DMS53 treated with DMSO at 0.1 percent for 48 hours (cell line): ENCODE results near the gene YOD1.
A peak's percentile ranks its signal among the peaks of the same experiment; 100 is the strongest.

Source experiments
- DNase-seq: peaks from one replicate; lab custom pipeline; 2025; ENCODE audit not compliant: unreplicated experiment; lab: John Stamatoyannopoulos, UW

The YOD1 gene

DNA sequence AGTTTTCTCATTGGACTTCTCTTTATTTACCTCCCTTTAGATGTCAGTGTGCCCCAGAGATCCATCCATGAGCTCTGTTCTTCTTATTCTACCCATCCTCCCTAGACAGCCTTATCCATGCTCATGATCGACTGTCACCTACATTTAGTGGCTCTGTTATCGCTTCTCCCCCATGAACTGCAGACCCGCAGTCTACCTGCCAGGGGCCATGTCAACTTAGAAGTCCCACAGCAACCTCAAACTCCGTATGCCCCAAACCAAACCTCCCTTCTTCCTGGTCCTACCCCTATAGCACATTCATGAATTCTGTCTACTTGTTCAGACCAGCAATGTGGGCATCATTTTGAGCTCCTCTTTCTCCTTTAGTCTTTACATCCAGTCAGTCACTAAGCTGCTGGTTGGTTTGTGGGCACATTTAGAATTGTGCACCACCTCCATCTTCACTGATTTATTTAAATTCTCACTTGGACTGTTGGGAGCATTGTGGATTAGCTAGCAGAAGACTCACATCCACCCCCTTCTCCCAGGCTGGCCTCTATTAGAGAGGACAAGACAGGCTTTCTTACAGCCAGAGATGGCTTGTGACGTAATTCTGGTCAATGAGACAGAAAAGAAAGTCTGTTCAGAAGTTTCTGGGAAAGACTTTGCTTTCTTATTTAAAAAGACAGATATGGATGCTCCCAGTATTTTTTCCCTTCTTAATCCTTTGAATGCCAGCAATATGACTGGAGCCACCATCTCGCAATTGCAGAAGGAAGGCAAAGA, 37.5 kb downstream of the YOD1 start:
- no peak for DNase-seq

GRCh38 chr1:207010726-207011125, 40.3 kb downstream of the YOD1 start:
- DNase-seq: no peak

DNA sequence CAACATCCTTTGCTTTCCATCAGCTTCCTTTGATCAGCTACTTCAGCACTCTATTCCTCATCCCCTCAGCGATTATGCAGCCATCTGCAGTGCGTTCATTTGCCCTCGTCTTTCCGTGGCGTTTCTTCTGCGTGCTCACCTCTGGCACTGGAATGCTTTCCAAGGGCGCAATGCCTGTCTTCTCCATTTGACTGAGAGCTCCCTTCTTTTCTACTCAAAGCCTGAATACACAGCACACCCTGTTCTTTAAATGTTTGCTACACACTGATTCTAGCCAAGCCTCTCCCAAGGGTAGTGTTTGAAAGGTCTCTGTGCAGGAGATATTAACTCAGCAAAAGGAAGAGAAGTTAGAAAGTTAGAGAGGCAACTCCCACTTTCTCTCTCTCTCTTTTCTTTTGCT, 41.1 kb downstream of the YOD1 start:
- DNase-seq: no peak

DNA sequence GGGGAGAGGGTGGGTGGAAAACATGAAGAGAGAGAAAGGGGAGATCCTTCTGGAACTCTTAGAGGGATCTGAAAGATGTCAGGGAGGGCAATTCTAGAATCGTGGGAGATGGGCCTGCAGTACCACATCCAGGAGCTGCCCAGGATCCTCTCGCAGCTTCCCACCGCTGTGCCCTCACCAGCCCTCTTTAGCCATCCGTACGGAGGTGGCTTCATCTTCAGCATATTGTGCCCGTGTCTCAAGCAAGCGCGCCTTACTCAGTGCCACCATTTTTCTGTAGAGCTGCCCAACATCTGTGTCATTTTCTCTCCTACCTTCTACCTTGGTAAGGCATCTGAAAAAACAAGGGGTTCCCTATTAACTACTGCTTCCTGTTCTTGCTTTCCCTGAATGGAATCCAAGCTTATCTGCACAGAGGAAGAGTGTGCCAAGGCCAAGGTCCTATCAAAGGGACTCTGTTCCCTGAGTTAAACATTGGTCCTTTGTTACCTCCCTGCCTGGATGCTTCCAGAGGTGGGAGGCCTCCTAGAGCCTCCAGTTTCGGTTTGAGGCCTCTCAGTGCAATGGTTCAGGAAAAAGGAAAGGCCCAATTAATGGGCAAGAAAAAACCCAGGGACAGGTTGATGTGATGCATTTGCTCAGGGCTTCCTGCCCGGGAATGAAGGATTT, 41.7 kb downstream of the YOD1 start:
- DNase-seq: no peak

GRCh38 chr1:207007352-207008033, 43.5 kb downstream of the YOD1 start:
- no peak for DNase-seq

- no peak for DNase-seq
These were observed 44.1 kb downstream of the YOD1 start for GRCh38 chr1:207006914-207007313.

- DNase-seq: no peak
These were observed 44.9 kb downstream of the YOD1 start for GRCh38 chr1:207006083-207006482.

DNA sequence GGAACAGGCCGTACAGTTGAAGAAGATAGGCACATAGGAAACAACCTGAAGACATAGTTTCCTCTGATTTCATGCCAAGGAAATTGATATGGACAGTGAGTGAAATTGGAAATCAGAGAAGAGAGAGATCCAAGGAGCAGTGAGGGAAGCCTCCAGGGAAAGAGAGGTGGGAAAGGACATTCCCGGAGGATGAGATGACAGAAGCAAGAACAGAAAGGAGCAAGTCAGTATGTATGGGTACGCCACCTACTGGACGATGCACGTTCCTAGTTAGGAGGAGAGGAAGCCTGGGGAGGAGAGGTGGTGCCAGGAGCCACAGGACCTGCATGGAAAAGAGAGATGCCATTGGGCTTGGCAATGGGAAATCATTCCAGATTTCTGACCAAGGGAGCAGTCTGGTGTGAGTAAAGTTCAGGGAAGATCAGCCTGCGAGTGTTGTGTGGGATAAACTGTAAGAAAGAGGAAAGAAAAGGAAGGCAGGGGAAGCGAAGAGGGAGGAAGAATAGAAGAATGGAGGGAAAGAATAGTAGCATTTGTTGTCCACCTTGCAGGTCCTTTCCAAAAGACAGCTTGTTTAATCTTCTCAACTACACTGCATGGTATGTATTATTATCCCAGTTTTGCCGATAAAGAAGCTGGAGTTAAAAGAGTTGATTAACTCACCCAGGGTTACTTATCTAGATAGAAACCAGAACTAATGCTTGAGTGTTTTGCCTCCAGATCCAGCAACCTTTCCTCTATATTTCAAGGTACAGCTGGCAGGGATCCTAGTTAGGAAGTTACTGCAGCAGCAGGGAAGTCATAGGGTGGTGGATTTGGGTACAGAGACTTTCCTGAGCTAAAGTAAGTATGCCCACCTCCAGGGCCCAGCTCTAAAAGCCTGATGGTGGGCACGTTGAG, 45.8 kb downstream of the YOD1 start:
- peak; percentile 86 for DNase-seq

DNA sequence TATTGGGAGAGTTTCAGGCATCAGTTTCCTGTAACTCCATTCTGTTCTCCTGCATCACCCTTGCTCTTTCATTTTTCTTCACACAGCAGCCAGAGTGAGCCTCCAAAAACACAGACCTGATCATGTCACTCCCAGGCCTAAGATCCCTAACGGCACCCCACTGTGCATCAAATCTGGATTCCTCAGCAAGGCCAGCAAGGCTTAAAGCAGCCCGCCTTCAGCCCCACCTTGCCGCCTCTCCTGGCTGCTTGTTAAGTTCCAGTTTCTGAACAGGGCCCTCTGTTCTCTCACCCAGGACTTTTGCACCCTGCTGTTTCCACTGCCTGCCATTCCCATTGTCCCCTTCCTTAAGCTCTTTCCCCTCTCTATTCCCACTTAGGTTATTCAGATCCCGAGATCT, 47.8 kb downstream of the YOD1 start:
- DNase-seq: no peak

DNA sequence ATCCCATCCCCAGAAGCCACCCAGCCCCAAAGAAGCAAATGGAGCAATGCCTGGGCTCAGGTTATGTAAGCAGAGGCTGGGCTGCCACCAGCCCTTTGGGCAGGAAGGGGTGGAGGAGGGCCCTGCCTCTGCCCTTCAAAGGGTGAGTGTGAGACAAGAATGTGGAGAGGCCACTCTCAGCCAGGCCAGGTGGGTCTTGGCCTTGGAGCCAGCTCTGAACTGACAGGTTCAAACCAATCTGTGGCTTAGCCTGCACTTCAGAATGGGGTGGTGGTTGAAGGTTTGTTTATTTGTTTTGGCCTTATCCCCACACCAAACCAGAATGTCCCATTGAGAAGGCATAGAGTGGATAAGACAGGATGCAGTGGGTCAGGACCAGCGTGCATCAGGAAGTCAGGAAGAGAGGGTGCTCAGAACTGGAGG, 48.3 kb downstream of the YOD1 start:
- DNase-seq: peak; percentile 93

DNA sequence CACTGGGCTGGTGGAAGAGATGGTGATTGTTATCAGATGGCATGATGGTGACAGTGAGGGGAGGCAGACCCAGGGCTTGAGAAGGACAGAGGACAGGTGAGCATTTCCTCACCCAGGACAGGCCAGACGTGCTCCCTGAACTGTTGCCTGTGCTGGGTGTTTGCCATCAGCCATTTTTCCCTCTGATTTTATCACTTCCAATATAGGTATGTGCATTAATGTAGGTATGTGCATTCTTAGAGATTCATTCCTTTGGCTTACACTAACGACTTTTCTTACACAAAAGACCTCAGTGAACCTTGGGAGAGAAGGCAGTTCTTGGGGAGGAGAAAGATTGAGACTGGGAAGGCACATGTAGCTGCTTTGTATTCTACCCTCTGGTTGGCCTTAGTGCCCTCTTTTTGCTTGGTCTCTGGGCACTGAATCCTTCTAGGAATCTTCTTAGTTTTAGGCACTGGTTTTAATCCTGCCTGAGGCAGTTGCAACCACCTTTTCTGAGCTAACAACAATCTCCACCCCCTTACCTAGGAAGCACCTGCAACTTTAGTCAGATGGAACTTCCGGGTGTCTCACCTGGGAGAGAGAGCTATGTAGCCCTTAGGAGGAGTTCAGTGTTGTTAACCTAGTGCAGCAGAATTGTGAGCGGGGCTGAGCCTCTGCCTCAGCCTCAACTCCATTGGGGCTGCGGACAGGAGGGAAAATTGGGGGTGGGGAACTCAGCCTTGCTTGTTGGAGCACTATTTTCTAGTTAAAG, 49.3 kb downstream of the YOD1 start:
- DNase-seq: peak; percentile 90

DNA sequence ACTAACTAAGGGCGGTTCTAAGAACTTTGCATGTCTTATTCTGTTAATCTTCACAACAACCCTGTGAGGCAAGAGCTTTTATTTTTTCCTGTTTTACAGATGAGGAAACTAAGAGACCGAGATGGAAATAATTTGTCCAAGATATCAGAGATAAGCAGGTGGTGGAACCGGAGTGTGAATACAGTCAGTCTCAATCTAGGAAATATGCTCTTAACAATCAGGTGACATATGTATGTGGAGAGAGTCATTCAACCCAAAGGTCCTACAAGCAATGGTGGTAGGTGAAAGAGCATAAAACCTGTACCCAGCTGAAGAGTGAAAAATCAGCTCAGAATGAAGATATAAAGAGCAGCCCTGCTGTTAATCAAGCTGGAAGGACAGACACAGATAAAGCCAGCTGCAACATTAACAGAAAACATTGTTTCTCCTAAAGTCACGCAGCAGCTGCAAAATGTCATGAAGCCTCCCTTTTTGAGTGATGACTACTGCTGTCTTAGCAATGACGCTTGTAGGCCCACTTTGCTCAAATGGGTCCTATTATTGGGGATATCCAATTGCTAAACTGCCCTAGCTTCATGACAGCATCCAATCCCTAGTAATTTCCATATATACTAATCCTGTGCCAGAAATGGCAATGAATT, 50.2 kb downstream of the YOD1 start:
- no peak for DNase-seq

DNA sequence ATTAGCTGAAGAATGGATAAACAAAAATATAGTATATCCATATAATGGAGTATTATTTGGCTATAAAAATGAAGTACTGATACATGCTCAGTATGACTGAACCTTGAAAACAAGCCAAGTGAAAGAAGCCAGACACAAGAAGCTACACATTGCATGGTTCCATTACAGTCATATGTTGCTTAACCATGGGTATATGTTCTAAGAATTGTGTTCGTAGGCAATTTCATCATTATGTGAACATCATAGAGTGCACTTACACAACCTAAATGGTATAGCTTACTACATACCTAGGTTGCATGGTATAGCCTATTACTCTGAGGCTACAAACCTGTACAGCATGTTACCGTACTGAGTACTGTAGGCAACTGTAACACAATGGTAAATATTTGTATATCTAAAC, 52.2 kb downstream of the YOD1 start:
- no peak for DNase-seq
